ENCODE measurements around the gene ISL1. TPM values are rescaled to one million over a fixed set of nuclear protein-coding genes. Genes with fewer than 3 reads are reported as not detected.

Gene ISL1
- total RNA-seq, 2 donors from 2014 or later, result 1.3 to 1.6 TPM

GRCh38 chr5:51388488-51389287, 5.4 kb downstream of the ISL1 start:
- Histone ChIP-seq H3K4me3 (no peak overlapping the region), H3K27ac (no peak overlapping the region), H3K4me1 (no peaks in the 10 kb centered on the region), H3K36me3 (no peaks in the 10 kb centered on the region), H3K27me3 (peaks cover 45% of the 10 kb centered on the region), H3K9ac (ENCODE audit: low read depth in 2 of 2, low read length in 2 of 2) (no peak overlapping the region), H3K9me3 (no peaks in the 10 kb centered on the region)
- TF ChIP-seq CTCF (IDR thresholded peaks at IDR 0.05), result no peak
- no peak for DNase-seq
- intact Hi-C loops (cut with DNase I), result no loop called here

GRCh38 chr5:51389288-51389576, 6.0 kb downstream of the ISL1 start:
- Histone ChIP-seq H3K27ac (no peak overlapping the region), H3K4me3 (no peak overlapping the region), H3K4me1 (no peaks in the 10 kb centered on the region), H3K27me3 (peaks cover 42% of the 10 kb centered on the region), H3K9me3 (no peaks in the 10 kb centered on the region), H3K9ac (ENCODE audit: low read depth in 2 of 2, low read length in 2 of 2) (no peak overlapping the region), H3K36me3 (no peaks in the 10 kb centered on the region)
- no peak for TF ChIP-seq CTCF (IDR thresholded peaks at IDR 0.05)
- DNase-seq, result no peak
- intact Hi-C loops (cut with DNase I), result no loop called here

GRCh38 chr5:51389577-51390463, 6.6 kb downstream of the ISL1 start:
- H3K4me1 ChIP-seq, result no peaks in the 10 kb centered on the region
- no peak overlapping the region for H3K27ac ChIP-seq
- no peak overlapping the region for H3K4me3 ChIP-seq
- no peak for TF ChIP-seq CTCF (IDR thresholded peaks at IDR 0.05)
- H3K36me3 ChIP-seq, result no peaks in the 10 kb centered on the region
- peaks cover 36% of the 10 kb centered on the region for H3K27me3 ChIP-seq
- no peaks in the 10 kb centered on the region for H3K9me3 ChIP-seq
- H3K9ac ChIP-seq (ENCODE audit: low read depth in 2 of 2, low read length in 2 of 2), result no peak overlapping the region
- no peak for DNase-seq
- intact Hi-C loops (cut with DNase I), result no loop called here

- Histone ChIP-seq H3K27ac (no peak overlapping the region), H3K4me1 (no peaks in the 10 kb centered on the region)
- DNase-seq, result no peak
Measured at GRCh38 chr5:51391175-51391574, 7.9 kb downstream of the ISL1 start.

More at GRCh38 chr5:51391175-51391574, 7.9 kb downstream of the ISL1 start:
- H3K9ac ChIP-seq (ENCODE audit: low read depth in 2 of 2, low read length in 2 of 2), result no peak overlapping the region
- TF ChIP-seq CTCF (IDR thresholded peaks at IDR 0.05), result no peak
- H3K27me3 ChIP-seq, result peaks cover 29% of the 10 kb centered on the region
- H3K36me3 ChIP-seq, result no peaks in the 10 kb centered on the region
- intact Hi-C loops (cut with DNase I), result no loop called here
- no peaks in the 10 kb centered on the region for H3K9me3 ChIP-seq
- no peak overlapping the region for H3K4me3 ChIP-seq
